Right cardiac atrium (tissue), 5 donors: ENCODE measurements around the gene GADD45GIP1. TPM values are rescaled to one million over a fixed set of nuclear protein-coding genes. Genes with fewer than 3 reads are reported as not detected.
"Not testable (repeated sequence)": the region's sequence is repeated elsewhere in the genome, so short reads cannot be mapped to it uniquely, and the experiment has no call there.

Source experiments
- ATAC-seq, 2 donors: fragments of 200-7000 bp; cut with Tn5 transposase; one replicate each; pipeline versions ENCODE4 v1.8.0 to v1.9.1; 2020; ENCODE audit warnings: moderate library complexity in 2 of 2, mild to moderate bottlenecking in 1 of 2
- DNase-seq, 3 donors: peaks; one replicate each; pipeline ENCODE4 v3.0.0-alpha.2; 2020
- H3K27ac ChIP-seq: one replicate; pipeline ENCODE4 v1.5.1; 2013; ENCODE audit warnings: mild to moderate bottlenecking, low read length, control low read depth, moderate library complexity
- H3K27me3 ChIP-seq: one replicate; pipeline ENCODE4 v1.6.1; 2013; ENCODE audit not compliant: control insufficient read depth, insufficient read depth
- H3K4me1 ChIP-seq: one replicate; pipeline ENCODE4 v1.6.1; 2013; ENCODE audit warnings: low read length; ENCODE audit not compliant: control insufficient read depth, insufficient read depth
- H3K4me3 ChIP-seq: one replicate; pipeline ENCODE4 v1.5.1; 2013; ENCODE audit warnings: low read length, control low read depth
- H3K9me3 ChIP-seq: one replicate; pipeline ENCODE4 v1.6.1; 2013; ENCODE audit warnings: low read length; ENCODE audit not compliant: control insufficient read depth
- WGBS: extraction: QIAGEN DNeasy Blood & Tissue Kit; methylation state at CpG from one replicate; pipeline ENCODE4 v1.1.7; 2013; 5-methylcytosine and 5-hydroxymethylcytosine counted together
- intact Hi-C, 4 donors: fragments of 100-400 bp; cut with DNase I; formaldehyde crosslinking; loops; one replicate each; pipeline versions ENCODE4 v1.11.0 to v1.14.0; 2022 to 2023
- polyA plus RNA-seq: library from polyadenylated mRNA; stranded (reverse); fragments of 200-250 nt; gene quantifications from one replicate; pipeline ENCODE4 v1.2.3, GENCODE V29; 2013
- total RNA-seq, 4 donors: library from RNA; stranded (reverse); fragmentation: NEBNext Ultra II Directional; extraction: Animal tissue kit (Norgen Biotek cat#: 25700); gene quantifications; one replicate each; pipeline ENCODE4 v1.2.1, GENCODE V29; 2021
- donor health status: healthy with polysubstance abuse.
- donor health status: DM: no; HTN: yes; CAD: no.
- donor health status: DM: no; HTN: no; CAD: no.
- donor health status: DM: no; HTN: yes; CAD: no; lungs with severe emphysema.
- donor health status: DM: yes; HTN: yes; CAD: no.

The GADD45GIP1 gene
- total and polyA plus RNA-seq, 5 donors: 24.3 to 64.5 (median 32.1) TPM

- Histone ChIP-seq H3K27ac (no peak overlapping the region), H3K4me3 (no peak overlapping the region), H3K4me1 (no peaks in the 10 kb centered on the region), H3K9me3 (no peaks in the 10 kb centered on the region), H3K27me3 (no peaks in the 10 kb centered on the region)
- ATAC-seq (no peak), DNase-seq (no peak)
- 96% methylated on average over 29 of the region's 29 CpGs for WGBS
- intact Hi-C loops: no loop called here
Observed at GRCh38 chr19:12924621-12925310, 32.3 kb downstream of the GADD45GIP1 start.

- WGBS: 94% methylated on average over 4 of the region's 4 CpGs
- H3K27ac ChIP-seq: no peak overlapping the region
- intact Hi-C loops: no loop called here
Observed at GRCh38 chr19:12922959-12923358, 34.1 kb downstream of the GADD45GIP1 start.

GRCh38 chr19:12921047-12921446, 36.0 kb downstream of the GADD45GIP1 start:
- WGBS: 55% methylated on average over 3 of the region's 3 CpGs
- Histone ChIP-seq H3K4me3 (no peak overlapping the region), H3K9me3 (no peaks in the 10 kb centered on the region), H3K27me3 (no peaks in the 10 kb centered on the region), H3K27ac (no peak overlapping the region), H3K4me1 (no peaks in the 10 kb centered on the region)
- intact Hi-C loops: no loop called here
- DNase-seq (no peak), ATAC-seq (no peak)

More at GRCh38 chr19:12922959-12923358, 34.1 kb downstream of the GADD45GIP1 start:
- no peaks in the 10 kb centered on the region for H3K9me3 ChIP-seq
- ATAC-seq (no peak), DNase-seq (no peak)
- no peaks in the 10 kb centered on the region for H3K4me1 ChIP-seq
- H3K4me3 ChIP-seq: no peak overlapping the region
- H3K27me3 ChIP-seq: no peaks in the 10 kb centered on the region

GRCh38 chr19:12918253-12918652, 38.8 kb downstream of the GADD45GIP1 start:
- no peaks in the 10 kb centered on the region for H3K9me3 ChIP-seq
- H3K4me1 ChIP-seq: no peaks in the 10 kb centered on the region
- peak in 1 of 2 donors; percentile 9 for ATAC-seq
- H3K27me3 ChIP-seq: no peaks in the 10 kb centered on the region
- no peak overlapping the region for H3K4me3 ChIP-seq
- 95% methylated on average over 14 of the region's 14 CpGs for WGBS
- no peak overlapping the region for H3K27ac ChIP-seq
- DNase-seq: no peak
- intact Hi-C loops: no loop called here

GRCh38 chr19:12915860-12916259, 41.2 kb downstream of the GADD45GIP1 start:
- H3K4me1 ChIP-seq, DNase-seq, H3K27ac ChIP-seq, H3K27me3 ChIP-seq, ATAC-seq, H3K4me3 ChIP-seq, intact Hi-C loops, H3K9me3 ChIP-seq: not testable (repeated sequence)
- 83% methylated on average over 4 of the region's 4 CpGs for WGBS

- Histone ChIP-seq H3K4me3 (no peak overlapping the region), H3K4me1 (no peaks in the 10 kb centered on the region), H3K9me3 (no peaks in the 10 kb centered on the region), H3K27ac (peak overlapping the region; percentile 57), H3K27me3 (no peaks in the 10 kb centered on the region)
- WGBS: 36% methylated on average over 12 of the region's 12 CpGs
- no peak for DNase-seq
- ATAC-seq: peak in 1 of 2 donors; percentile 3
- intact Hi-C loops: no loop called here
Observed at GRCh38 chr19:12913851-12914690, 43.0 kb downstream of the GADD45GIP1 start.

GRCh38 chr19:12913011-12913561, 43.9 kb downstream of the GADD45GIP1 start:
- ATAC-seq (peak; percentile 83 to 91), DNase-seq (peak; percentile 77 to 91 (median 91))
- Histone ChIP-seq H3K4me1 (no peaks in the 10 kb centered on the region), H3K4me3 (no peak overlapping the region), H3K9me3 (no peaks in the 10 kb centered on the region), H3K27me3 (no peaks in the 10 kb centered on the region), H3K27ac (peak overlapping the region; percentile 25)
- WGBS: 6% methylated on average over 22 of the region's 22 CpGs
- intact Hi-C loops: no loop called here

GRCh38 chr19:12912571-12912970, 44.5 kb downstream of the GADD45GIP1 start:
- 37% methylated on average over 4 of the region's 4 CpGs for WGBS
- Histone ChIP-seq H3K4me1 (no peaks in the 10 kb centered on the region), H3K27me3 (no peaks in the 10 kb centered on the region), H3K4me3 (no peak overlapping the region), H3K9me3 (no peaks in the 10 kb centered on the region), H3K27ac (no peak overlapping the region)
- intact Hi-C loops: no loop called here
- no peak for DNase-seq
- ATAC-seq: no peak

GRCh38 chr19:12907166-12907565, 49.9 kb downstream of the GADD45GIP1 start:
- H3K27me3 ChIP-seq: no peaks in the 10 kb centered on the region
- ATAC-seq (peak in 1 of 2 donors; percentile 25), DNase-seq (no peak)
- intact Hi-C loops: no loop called here
- no peak overlapping the region for H3K27ac ChIP-seq
- WGBS: 90% methylated on average over 9 of the region's 9 CpGs
- no peaks in the 10 kb centered on the region for H3K9me3 ChIP-seq
- no peaks in the 10 kb centered on the region for H3K4me1 ChIP-seq
- no peak overlapping the region for H3K4me3 ChIP-seq
